Hematopoietic multipotent progenitor cell treated with erythropoietin and hydrocortisone succinate and interleukin-3 and kit ligand, for 17 days (in vitro differentiated cells): ENCODE measurements around the gene IGSF6.
"Not testable (repeated sequence)": the region's sequence is repeated elsewhere in the genome, so short reads cannot be mapped to it uniquely, and the experiment has no call there.

Source experiments
- DNase-seq: peaks from one replicate; pipeline ENCODE4 v3.0.0-alpha.2; 2015; ENCODE audit warnings: low spot score

IGSF6 gene

DNA sequence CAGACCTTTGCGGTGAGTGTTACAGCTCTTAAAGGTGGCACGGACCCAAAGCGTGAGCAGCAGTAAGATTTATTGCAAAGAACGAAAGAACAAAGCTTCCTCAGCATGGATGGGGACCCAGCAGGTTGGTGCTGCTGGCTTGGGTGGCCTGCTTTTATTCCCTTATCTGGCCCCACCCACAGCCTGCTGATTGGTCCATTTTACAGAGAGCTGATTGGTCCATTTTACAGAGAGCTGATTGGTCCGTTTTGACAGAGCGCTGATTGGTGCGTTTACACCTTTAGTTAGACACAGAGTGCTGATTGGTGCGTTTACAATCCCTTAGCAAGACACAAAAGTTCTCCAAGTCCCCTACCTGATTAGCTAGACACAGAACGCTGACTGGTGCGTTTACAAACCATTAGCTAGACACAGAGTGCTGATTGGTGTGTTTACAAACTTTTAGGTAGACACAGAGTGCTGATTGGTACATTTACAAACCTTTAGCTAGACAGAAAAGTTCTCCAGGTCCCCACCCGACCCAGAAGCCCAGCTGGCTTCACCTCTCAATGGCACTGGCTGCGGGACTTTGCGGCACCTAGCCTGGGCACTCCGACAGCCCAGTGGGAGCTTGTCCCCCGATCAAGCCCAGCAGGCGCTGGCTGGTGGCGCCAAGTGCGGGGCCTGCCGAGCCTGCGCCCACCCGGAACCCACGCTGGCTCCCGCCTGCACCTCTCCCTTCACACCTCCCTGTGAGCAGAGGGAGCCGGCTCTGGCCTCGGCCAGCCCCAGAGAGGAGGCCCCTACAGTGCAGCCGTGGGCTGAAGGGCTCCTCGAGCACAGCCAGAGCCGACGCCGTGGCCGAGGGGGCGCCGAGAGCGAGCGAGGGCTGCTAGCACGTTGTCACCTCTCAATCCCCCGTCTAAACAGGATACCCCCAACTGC is 22.5 kb downstream of the IGSF6 start:
- DNase-seq = not testable (repeated sequence)

DNA sequence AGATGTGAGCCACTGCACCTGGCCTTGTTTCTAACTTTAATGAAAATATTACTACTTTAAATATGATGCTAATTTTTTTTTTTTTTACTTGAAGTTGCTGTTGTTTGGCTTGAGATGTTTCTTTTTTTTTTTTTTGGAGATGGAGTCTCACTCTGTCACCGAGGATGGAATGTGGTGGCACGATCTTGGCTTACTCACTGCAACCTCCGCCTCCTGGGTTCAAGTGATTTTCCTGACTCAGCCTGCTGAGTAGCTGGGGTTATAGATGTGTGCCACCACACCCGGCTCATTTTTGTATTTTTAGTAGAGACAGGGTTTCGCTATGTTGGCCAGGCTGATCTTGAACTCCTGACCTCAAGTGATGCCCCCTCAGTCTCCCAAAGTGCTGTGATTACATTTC is 23.6 kb downstream of the IGSF6 start:
- no peak for DNase-seq

DNA sequence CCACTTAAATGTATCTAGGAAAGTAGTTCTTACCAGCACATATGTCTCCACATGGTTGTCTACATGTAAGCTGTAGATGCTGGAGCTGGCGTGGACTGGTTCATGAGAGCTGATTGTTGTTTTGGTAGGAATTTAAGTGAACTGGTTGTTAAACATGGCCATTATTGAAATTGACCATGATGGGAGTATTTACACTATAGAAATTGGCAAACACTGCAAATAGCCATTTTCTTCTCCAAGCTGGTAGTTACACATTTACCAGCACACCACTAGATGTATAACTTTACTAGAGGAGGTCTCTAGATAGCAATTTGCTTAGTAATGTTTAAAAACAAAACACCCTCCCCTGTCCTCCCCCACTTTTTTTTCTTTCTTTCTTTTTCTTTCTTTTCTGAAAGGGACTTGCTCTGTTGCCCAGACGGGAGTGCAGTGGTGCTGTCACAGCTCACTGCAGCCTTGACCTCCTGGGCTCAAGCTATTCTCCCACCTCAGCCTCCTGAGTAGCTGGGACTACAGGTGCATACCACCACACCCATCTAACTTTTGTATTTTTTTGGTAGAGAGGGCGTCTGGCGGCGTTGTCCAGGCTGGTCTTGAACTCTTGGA is 24.2 kb downstream of the IGSF6 start:
- DNase-seq = no peak

DNA sequence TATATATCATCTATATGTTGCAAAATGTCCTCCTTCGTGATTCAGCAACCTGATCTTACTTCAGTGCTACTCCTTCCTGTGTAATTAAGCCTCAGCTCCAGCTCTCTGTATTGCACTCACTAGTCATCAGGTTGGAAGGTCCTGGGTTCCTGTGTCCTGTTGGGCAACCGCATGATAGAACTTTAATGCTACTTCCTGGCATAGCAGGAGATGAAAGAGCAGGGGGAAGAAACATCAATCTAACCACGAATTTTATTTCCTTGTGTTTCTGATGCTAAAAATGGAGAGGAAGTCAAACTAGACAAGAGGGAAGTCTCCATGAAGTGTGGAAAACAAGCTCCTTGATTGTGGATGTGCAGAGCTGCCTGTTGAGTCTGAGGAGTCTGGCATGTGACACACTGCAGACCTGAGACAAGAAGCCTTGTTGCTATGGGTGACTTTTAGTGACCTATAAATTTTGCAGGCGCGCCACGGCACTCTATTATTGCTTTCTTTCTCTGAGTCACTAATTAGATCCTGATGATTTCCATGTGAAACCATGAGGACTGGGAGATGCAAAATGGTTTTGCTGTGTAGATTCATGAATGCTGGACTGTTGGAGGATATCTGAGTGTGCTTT is 25.6 kb downstream of the IGSF6 start:
- DNase-seq = no peak

DNA sequence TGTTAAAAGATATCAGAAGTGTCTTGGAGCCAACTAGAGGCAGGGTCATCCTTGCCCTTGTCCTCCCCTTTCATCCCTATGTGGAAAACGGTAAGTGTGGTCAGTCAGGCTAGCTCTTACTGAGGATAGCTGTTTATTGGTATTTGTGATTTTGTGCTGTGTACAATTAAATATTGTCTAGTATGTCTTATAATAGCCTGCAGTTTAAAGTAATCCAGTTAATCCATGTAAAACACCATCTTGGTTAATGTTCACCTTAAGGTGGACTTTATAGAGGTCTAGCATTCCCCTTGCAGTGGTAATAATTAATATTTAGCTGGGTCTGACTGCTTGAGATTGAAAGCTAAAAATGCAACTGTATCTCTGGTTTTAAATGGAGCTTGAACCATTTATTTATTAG is 27.4 kb downstream of the IGSF6 start:
- no peak for DNase-seq

DNA sequence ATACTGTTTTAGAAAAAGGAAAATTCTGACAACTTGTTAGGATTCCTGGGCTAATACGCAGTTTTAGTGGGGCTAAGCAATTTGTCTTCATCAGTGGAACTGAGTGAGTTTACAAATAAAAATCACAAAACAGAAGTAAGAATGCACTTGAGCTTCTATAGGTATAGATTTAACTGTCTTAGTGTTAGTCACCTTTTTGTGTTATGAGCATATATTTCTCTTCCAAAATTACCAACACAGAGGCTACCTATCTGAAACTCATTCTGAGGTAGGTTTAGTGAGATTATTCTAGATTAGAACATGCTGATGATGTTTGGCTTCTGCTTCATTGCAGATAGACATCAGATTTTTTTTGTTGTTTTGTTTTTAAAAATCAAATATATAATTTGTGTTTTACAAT is 29.9 kb downstream of the IGSF6 start:
- DNase-seq = no peak

DNA sequence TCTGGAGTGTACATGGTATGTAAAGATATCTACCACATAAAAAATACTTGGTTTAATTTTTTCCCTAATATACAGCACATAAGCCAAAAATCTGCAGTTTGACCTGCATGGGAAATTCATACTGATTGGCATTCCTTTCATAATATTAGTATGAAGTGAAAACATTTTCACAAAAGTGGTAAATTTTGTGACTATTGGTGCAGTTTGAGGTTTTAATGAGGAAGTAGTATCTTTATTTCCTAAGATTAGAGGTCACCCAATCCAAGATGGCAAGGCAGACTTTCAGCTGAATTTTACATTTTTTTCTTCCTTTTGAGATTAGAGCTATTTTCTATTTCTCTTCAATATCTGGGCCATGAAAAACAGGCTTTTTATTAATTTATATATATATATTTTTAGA is 31.8 kb downstream of the IGSF6 start:
- no peak for DNase-seq

DNA sequence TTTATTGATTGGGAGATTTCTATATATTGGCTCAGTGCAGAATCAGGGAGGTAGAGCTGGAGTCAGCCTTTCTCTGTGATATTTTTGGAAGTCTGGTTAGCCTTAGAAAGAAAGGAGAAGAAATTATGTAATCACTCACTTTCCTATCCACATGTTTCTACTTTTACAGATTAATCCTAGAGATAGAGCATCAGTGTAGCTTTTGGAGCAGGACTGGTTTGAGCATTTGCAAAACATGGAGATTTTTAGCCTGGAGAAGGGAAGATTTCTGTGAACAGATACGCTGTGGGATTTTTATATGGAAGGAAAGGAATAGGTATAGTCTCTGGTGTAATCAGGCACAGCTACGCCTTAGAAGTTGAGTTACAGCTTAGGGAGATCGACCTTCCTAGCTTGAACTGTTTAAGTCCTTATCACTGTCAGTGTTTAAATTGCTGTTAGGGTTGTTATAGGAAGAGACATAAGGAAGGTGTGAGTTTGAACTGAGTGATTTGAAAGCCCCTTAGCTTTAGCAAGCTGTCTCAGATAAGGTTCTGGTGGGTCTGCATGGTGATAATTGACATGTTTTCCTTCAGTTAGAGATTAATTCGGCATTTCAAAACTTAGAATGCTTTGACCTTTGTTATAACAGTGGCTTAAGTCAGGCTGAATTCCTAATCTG is 32.5 kb downstream of the IGSF6 start:
- DNase-seq = no peak

DNA sequence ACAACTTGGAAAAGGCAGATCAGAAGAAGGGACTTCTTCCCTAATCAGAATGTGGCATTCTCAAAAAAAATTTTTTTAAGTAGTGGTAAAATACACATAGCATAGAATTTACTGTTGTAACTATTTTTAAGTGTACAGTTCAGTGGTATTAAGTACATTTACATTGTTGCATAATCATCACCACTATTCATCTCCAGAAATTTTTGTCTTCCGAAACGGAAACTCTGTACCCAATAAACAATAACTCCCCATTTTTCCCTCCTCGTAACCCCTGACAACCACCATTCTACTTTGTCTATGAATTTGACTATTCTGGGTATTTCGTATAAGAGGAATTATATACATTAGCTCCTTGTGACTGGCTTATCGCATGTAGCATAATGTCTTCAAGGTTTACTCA is 34.1 kb downstream of the IGSF6 start:
- no peak for DNase-seq

DNA sequence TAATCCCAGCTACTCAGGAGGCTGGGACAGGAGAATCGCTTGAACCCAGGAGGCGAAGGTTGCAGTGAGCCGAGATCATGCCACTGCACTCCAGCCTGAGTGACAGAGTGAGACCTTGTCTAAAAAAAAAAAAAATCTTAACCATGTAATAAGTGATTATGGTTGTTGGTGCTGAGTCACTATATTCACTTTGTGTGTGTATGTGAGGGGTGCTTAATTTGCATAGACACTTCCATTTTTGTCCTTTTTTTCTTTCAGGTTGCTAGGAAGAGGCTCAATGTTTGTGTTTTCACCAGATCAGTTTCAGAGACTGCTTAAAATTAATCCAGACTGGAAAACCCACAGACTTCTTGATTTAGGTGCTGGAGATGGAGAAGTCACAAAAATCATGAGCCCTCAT is 34.8 kb downstream of the IGSF6 start:
- DNase-seq = no peak

DNA sequence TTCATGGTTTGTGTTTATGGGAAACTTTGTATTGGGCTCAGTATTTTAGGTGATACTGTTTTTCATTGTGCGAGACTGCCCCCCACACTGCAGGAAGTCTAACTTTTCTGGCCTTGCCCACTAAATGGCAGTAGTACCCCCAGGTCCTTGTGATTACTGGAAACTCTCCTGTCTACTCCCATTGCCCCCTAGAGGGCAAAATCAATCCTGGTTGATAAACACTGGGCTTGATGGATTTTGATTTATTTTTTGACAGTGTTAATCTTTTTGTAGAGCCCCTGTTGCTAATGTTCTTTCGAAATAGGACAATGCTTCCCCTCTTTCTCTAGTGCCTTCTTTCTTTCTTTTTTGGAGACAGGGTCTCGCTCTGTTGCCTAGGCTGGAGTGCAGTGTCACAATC is 37.5 kb downstream of the IGSF6 start:
- DNase-seq = no peak

DNA sequence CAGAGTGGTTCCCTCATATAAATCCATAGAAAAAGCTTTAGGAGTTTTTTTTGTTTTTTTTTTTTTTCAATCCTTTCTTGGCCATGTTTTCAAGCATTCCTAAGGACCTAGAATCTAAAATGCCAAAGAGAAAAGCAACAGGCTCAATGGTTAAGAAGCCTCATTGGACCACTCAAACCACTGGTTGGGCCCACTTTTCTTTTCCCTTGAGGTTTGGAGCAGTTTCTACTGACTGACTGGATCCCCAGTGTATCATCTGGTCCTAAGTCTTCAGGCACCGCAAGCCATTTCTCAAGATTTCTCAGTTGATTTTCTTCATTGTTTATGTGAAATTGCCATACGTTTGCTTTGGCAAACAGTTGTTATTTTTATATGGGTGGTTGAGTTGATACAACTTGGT is 38.6 kb downstream of the IGSF6 start:
- no peak for DNase-seq

DNA sequence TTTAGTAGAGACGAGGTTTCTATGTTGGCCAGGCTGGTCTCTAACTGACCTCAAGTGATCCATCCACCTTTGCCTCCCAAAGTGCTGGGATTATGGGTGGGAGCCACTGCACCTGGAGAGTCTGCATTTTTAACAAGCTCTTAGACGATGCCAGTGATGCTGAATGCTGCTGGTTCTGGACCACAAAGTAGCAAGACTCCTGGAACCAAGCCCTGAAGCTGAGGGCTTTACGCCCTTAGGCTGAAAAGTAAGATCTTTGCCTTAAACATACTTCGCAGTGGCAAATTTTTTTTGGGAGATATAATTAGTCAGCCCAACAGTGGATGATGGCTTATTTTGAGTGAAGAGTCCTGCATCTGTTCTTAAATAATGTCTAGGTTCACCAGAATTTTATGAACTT is 39.0 kb downstream of the IGSF6 start:
- DNase-seq = no peak

DNA sequence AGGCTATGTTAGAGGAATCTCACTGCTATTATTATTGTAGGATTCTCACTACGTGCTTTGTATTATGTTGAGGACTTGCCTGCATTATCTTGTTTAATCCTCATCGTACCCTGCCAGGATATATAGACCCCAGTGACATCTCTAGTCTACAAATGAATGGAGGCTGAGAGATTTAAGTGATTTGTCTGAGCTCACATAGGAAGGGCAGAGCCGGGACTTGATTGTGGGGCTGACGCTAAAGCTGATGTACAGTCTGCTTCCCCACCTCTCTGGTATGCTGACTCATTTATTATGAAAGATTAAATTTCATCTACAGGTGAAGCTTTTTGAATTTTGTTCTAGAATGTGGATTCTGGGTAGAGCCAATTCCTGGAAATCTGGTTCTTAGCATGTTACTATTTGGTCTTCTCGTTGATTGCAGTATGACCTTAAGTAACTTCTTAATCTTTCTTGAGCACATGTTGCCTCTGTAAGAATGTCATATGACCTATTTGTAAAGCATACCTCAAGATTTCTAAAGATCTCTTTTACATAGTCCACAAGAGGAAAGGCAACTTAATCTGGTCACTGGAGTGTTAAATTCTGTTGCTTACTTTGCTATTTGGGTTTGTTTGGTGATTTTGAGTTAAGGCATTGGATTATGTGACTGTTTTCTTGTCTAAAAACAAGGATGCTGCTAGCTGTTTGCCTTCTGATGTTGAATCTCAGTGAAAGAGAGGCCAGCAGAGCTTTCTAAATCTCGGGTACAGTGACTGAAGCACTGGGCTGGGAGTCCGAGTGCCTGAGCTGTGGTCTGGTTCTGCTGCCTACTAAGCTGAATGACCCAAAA is 40.6 kb downstream of the IGSF6 start:
- peak; percentile 81 for DNase-seq

DNA sequence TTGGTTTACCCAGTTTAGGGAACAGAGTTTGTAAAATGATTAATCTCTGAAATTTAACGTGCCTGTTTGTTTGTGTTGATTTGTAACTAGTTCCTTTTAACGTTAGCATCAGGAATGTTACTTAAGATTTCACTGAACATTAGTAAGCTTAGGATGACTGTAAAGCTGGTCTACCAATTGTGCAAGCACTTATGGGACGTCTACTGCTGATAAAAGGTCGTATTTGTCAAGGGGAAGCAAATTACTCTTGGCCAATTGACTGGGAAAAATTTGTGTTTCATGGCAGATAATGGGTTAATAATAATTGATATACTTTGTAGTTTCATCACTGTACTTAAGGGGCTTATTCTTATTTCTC is 41.2 kb downstream of the IGSF6 start:
- DNase-seq = peak; percentile 55

DNA sequence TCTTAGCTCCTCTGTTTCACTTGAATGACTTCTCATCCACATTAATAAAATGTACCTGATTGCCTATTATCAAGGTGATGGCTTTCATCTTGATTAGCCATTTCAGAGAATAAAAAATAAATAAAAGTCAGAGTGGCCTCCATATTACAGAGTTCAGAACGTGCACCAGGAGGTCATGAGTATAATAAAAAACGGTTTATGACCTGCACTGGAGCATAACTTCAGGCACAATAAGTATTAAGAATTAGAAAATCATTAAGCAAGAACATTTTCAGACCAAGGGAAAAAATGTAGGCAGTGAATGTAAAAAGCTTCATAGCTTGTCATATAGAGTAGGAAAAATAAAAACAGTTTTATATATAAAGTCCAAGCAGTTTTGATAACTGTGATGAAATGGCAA is 41.6 kb downstream of the IGSF6 start:
- no peak for DNase-seq

DNA sequence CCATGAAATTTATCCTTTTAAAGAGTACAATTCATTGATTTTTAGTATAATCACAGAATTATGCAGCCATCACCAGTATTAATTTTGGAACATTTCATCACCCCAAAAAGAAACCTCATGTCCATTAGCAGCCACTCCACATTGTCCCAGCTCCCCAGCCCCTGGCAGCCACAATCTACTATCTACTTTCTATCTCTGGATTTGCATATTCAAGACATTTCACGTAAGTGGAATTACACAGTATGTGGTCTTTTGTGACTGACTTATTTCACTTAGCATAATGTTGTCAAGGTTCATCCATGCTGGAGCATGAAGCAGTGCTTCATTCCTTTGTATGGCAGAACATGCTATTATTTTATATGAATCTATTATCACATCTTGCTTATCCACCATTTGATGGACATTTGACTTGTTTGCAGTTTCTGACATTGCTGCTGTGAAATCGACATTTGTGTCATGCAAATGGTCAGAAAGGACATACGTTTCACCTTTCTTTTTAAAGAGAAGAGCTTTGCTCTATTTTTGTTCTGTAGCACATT is 42.3 kb downstream of the IGSF6 start:
- DNase-seq = no peak

DNA sequence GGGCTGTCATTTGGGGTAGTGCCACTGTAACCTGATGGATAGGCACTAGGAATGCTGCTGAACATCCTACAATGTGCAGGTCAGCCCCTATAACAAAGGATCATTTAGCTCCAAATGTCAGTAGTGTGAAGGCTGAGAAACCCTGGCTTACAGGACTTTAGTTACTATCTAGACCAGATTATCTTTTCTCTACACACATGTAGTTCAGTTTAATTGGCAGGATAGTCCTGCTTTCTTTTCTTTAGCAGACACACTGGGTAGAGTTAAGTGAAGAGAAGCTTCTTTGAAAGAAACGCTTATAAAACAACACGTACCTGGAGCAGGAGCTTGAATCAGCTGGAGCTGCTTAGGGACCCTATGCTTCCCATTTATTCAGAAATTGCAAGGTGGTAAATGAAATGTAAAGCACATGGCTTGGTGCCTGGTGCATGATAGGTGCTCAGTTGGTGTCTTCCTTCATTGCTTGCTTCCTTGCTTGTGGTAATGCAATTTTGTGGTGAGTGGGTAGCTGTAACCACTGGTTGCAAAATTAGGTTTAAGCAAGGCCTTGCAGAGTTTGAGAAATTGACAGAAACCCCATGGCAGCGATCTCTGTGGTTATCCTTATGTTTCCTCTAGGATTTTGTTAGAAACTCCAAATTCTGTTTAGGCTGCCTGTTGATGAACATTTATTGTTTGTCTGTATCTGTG is 43.6 kb downstream of the IGSF6 start:
- peak; percentile 35 for DNase-seq

DNA sequence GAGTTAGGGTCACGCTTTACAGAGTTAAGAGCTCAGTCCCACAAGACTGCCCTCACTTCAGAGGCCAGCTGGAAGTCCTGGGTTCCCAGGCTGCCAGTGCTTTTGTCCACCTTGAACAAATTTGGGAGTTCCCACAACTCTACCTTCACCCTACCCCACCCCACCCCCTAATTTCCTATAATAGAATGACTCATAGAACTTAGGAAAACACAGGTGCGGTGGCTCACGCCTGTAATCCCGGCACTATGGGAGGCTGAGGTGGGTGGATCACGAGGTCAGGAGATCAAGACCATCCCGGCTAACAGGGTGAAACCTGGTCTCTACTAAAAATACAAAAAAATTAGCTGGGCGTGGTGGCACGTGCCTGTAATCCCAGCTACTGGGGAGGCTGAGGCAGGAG is 46.6 kb downstream of the IGSF6 start:
- DNase-seq = not testable (repeated sequence)

DNA sequence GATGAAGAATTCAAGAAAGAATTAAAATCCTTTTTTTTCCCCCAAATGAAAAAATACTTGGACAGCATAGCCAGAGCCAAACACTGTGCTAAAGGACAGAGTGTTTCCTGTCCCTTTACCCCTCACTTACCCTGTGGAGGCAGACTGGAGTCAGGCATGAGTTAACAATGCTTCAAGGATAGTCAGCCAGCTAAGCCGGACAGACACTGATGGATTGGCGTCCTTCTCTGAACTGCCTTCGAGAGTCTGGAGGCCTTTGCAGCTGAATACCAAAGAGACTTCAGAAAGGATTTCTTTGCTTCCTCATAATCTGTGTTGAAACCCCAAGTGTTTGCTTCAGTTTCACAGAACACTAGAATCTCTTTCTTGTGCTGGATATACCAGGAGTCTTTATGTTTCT is 48.5 kb downstream of the IGSF6 start:
- no peak for DNase-seq

DNA sequence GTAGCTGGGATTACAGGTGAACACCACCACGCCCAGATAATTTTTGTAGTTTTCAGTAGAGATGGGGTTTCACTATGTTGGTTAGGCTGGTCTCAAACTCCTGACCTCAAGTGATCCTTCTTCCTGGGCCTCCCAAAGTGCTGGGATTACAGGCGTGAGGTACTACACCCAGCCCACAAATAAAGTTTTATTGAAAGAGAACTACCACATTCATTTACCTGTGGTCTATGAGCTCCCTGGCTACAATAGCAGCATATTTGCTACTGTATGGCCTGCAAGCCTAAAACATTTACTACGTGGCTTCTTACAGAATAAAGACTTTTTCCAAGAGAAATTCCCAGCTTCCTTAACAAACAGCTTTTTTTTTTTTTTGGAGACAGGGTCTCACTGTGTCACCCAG is 49.6 kb downstream of the IGSF6 start:
- no peak for DNase-seq
